Measurements from ENCODE around the gene LHPP. TPM values are rescaled to one million over a fixed set of nuclear protein-coding genes. Genes with fewer than 3 reads are reported as not detected.
A peak's percentile ranks its signal among the peaks of the same experiment; 100 is the strongest.

LHPP gene
- total and polyA plus RNA-seq, 11 donors: 5.6 to 23.5 (median 13.2) TPM

DNA sequence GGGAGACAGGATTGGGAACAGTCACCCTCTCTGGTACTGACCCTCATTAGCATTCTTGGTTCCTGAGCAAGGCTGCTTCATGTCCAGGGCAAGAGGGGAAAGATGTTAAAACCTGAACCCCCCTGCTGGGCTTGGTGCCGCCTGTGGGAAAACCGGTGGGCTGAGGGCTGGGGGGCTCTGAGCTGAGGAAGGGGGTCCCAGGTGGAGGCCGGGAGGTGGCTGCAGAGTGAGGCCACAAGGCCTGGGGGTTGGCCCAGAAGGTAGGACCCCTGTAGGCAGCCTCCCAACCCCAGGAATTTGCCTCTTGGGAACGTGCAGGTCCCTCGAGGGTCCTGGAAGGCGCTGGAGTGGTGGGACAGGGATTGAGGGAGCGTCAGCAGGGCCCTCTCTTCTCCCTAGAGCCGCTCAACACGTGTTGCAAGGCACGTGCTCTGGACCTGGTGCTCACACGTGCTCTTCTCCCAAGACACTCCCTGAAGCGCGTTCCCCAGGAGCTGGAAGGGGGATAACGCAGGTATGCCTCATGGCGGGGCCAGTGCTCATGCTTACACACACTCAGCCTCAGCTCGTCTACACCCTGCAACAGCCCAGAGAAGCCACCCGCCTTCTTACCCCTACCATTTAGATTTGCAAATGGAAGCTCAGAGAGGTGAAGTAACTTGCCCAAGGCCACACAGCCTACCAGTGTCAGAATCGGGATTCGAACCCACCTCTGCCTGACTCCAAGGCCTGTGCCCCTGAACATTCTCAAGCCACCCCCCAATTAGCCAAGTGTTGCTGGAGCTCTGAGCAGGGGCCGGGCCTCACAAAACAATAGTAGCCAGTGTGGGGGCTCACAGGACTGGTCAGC lies 64.4 kb downstream of the LHPP start:
- Histone ChIP-seq H3K4me3 (no peak overlapping the region), H3K27me3 (no peaks in the 10 kb centered on the region), H3K27ac (peak overlapping the region; percentile 16 to 85 (median 64)), H3K9me3 (no peaks in the 10 kb centered on the region), H3K4me1 (peaks cover 0 to 40% (median 15%) of the 10 kb centered on the region in 12 donors), H3K36me3 (no peaks in the 10 kb centered on the region)
- TF ChIP-seq POLR2A (IDR thresholded peaks at IDR 0.05) (no peak), CTCF (IDR thresholded peaks at IDR 0.05) (no peak)
- ATAC-seq (no peak), DNase-seq (no peak)
- intact Hi-C loops (cut with DNase I): loop anchor here in 1 of 10 donors (5.0 kb wide), 1 partner anchor 301 kb away; no protein-coding TSS in a partner anchor
- 86 to 94% (median 91%) methylated on average over 13 to 20 of the region's 20 CpGs for WGBS, 4 donors

DNA sequence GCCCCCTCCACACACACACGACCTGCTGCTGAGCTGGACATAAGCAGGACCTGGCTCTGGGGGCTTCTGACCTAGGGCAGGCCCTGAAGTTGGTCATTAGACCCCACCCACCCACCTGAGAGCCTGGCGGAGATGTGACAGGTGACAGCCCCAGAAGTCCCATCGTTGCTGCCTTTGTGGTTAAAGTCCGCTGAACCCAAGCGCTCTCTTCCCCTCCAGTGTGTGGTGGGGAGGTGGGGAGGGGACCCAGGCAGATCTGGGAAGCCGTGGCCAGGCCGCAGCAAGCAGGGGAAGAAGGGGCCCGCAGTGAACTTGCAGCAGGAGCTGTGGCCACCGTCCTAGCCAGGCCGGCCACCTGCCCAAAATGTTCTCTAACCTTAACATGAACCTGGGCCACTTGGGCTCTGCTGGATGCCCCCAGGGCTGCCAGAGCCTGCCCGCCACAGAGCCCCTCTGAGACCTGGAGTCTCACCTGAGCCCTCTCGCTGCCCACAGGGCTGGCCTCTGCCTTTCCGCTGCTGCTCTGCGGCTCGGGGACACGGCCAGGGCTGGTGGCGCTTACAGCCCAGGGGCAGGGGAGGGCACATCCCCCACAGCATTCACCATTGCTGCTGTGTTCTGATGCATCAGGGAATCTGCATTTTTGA lies 65.1 kb downstream of the LHPP start:
- H3K4me1 ChIP-seq: peaks cover 0 to 40% (median 15%) of the 10 kb centered on the region in 12 donors
- ATAC-seq: no peak
- WGBS, 4 donors: 78 to 87% (median 81%) methylated on average over 16 to 17 of the region's 17 CpGs
- peak in 2 of 5 donors; percentile 18 to 54 for DNase-seq
- intact Hi-C loops (cut with DNase I): loop anchor here in 1 of 10 donors (5.0 kb wide), 1 partner anchor 301 kb away; no protein-coding TSS in a partner anchor
- H3K9me3 ChIP-seq: no peaks in the 10 kb centered on the region
- H3K27ac ChIP-seq: peak overlapping the region in 2 of 12 donors; percentile 84 to 85
- H3K36me3 ChIP-seq: no peaks in the 10 kb centered on the region
- TF ChIP-seq POLR2A (IDR thresholded peaks at IDR 0.05) (no peak), CTCF (IDR thresholded peaks at IDR 0.05) (no peak)
- H3K4me3 ChIP-seq: no peak overlapping the region
- no peaks in the 10 kb centered on the region for H3K27me3 ChIP-seq

GRCh38 chr10:124527874-124528395 lies 66.3 kb downstream of the LHPP start:
- intact Hi-C loops (cut with DNase I): loop anchor here in 1 of 10 donors (5.0 kb wide), 1 partner anchor 299 kb away; no protein-coding TSS in a partner anchor
- Histone ChIP-seq H3K27ac (peak overlapping the region in 1 of 12 donors; percentile 85), H3K4me3 (no peak overlapping the region), H3K36me3 (no peaks in the 10 kb centered on the region), H3K9me3 (no peaks in the 10 kb centered on the region), H3K4me1 (peaks cover 0 to 33% (median 12%) of the 10 kb centered on the region in 12 donors), H3K27me3 (no peaks in the 10 kb centered on the region)
- DNase-seq (peak in 1 of 5 donors; percentile 38), ATAC-seq (no peak)
- 90 to 94% (median 91%) methylated on average over 9 to 11 of the region's 11 CpGs for WGBS, 4 donors
- no peak for TF ChIP-seq CTCF (IDR thresholded peaks at IDR 0.05)
- no peak for TF ChIP-seq POLR2A (IDR thresholded peaks at IDR 0.05)

All from heart left ventricle (tissue), 16 donors.